Measurements from ENCODE around the gene ANAPC16. TPM values are rescaled to one million over a fixed set of nuclear protein-coding genes. Genes with fewer than 3 reads are reported as not detected.

Gene ANAPC16
- total and polyA plus RNA-seq, 2 experiments from 2014 or later = 77.5 to 126 TPM

GRCh38 chr10:72220637-72221036 is 4.8 kb downstream of the ANAPC16 start:
- no peaks in the 10 kb centered on the region for H3K9me3 Mint-ChIP-seq
- Histone ChIP-seq H4K20me1 (replicated peaks; ENCODE audit: insufficient read depth) (peaks cover 3% of the 10 kb centered on the region; the same call in 1 of the 2 replicates), H3F3A (replicated peaks; ENCODE audit: low read depth) (peaks cover 12% of the 10 kb centered on the region), H3K27ac (ENCODE audit: low read depth) (no peak overlapping the region), H3K9me2 (ENCODE audit: insufficient read depth) (no peaks in the 10 kb centered on the region), H3K36me3 (ENCODE audit: insufficient read depth) (no peaks in the 10 kb centered on the region), H2AFZ (no peak overlapping the region), H3K27me3 (ENCODE audit: insufficient read depth) (no peaks in the 10 kb centered on the region), H3K79me2 (replicated peaks; ENCODE audit: insufficient read depth) (peaks cover 67% of the 10 kb centered on the region), H3K4me3 (no peak overlapping the region), H3K4me1 (ENCODE audit: insufficient read depth) (peaks cover 9% of the 10 kb centered on the region), H3K4me2 (no peak overlapping the region)
- H3K27me3 Mint-ChIP-seq (ENCODE audit: insufficient read depth, low read depth, poor library complexity) = peaks cover 9% of the 10 kb centered on the region
- no peak overlapping the region for H3K4me3 Mint-ChIP-seq
- ATAC-seq = no peak
- no peak for DNase-seq (ENCODE audit: low spot score)
- H3K36me3 Mint-ChIP-seq (ENCODE audit: low read depth) = peaks cover 19% of the 10 kb centered on the region; the same call in 2 of the 3 replicates
- TF ChIP-seq STAT1 (IDR thresholded peaks at IDR 0.05; ENCODE audit: unreplicated experiment) (no peak), CTCF (conservative IDR thresholded peaks at IDR 0.05; ENCODE audit: low read depth in 2 of 2) (no peak), CREB1 (CRISPR knock-in tag; IDR thresholded peaks at IDR 0.05; ENCODE audit: low read depth) (no peak)
- H3K27ac Mint-ChIP-seq = no peak overlapping the region
- peaks cover 4% of the 10 kb centered on the region; the same call in 2 of the 3 replicates for H3K4me1 Mint-ChIP-seq

- no peak overlapping the region for H2AFZ ChIP-seq
- no peak overlapping the region for H3K4me3 Mint-ChIP-seq
- H3K9me3 Mint-ChIP-seq = no peaks in the 10 kb centered on the region
- no peak overlapping the region for H3K27ac ChIP-seq (ENCODE audit: low read depth)
- H3K27ac Mint-ChIP-seq = no peak overlapping the region
- H3K27me3 ChIP-seq (ENCODE audit: insufficient read depth) = no peaks in the 10 kb centered on the region
- H3K4me2 ChIP-seq = no peak overlapping the region
- DNase-seq (ENCODE audit: low spot score) = no peak
- H3K36me3 ChIP-seq (ENCODE audit: insufficient read depth) = no peaks in the 10 kb centered on the region
- H3K27me3 Mint-ChIP-seq (ENCODE audit: insufficient read depth, low read depth, poor library complexity) = peaks cover 5% of the 10 kb centered on the region
- no peak for ATAC-seq
- H3K79me2 ChIP-seq (replicated peaks; ENCODE audit: insufficient read depth) = peaks cover 71% of the 10 kb centered on the region
- H3K4me3 ChIP-seq = no peak overlapping the region
- peaks cover 19% of the 10 kb centered on the region; the same call in 2 of the 3 replicates for H3K36me3 Mint-ChIP-seq (ENCODE audit: low read depth)
- H3K4me1 ChIP-seq (ENCODE audit: insufficient read depth) = peaks cover 9% of the 10 kb centered on the region
- no peaks in the 10 kb centered on the region for H3K9me2 ChIP-seq (ENCODE audit: insufficient read depth)
- H3F3A ChIP-seq (replicated peaks; ENCODE audit: low read depth) = peaks cover 12% of the 10 kb centered on the region
- peaks cover 4% of the 10 kb centered on the region; the same call in 2 of the 3 replicates for H3K4me1 Mint-ChIP-seq
- H4K20me1 ChIP-seq (replicated peaks; ENCODE audit: insufficient read depth) = peaks cover 3% of the 10 kb centered on the region; the same call in 1 of the 2 replicates
- TF ChIP-seq NANOG (IDR thresholded peaks at IDR 0.05; ENCODE audit: borderline replicate concordance) (no peak), ZNF114 (CRISPR knock-in tag; IDR thresholded peaks at IDR 0.05) (no peak), ETS1 (IDR thresholded peaks at IDR 0.05) (no peak), ZNF331 (CRISPR knock-in tag; IDR thresholded peaks at IDR 0.05; ENCODE audit: low read depth) (no peak), CREB1 (CRISPR knock-in tag; IDR thresholded peaks at IDR 0.05; ENCODE audit: low read depth) (no peak), POLR2AphosphoS5 (IDR thresholded peaks at IDR 0.05; ENCODE audit: low read depth) (no peak), EZH2phosphoT487 (IDR thresholded peaks at IDR 0.05; ENCODE audit: unreplicated experiment) (no peak), ZNF462 (CRISPR knock-in tag; IDR thresholded peaks at IDR 0.05) (no peak)
Measured at GRCh38 chr10:72221278-72221677, 5.5 kb downstream of the ANAPC16 start.

All from GM23338 (cell line).